Endothelial cell of umbilical vein (primary cell): ENCODE results near the gene RASL10A.

Experiments used
- CTCF ChIP-seq, 2 donors: IDR thresholded peaks; 1 replicate in 1 of 2; 2 replicates in 1 of 2; pipeline ENCODE4 v1.5.1; 2011; ENCODE audit warnings: low read length in 2 of 2, mild to moderate bottlenecking in 2 of 2, moderate library complexity in 2 of 2, control low read depth in 1 of 2, inconsistent platforms in 1 of 2, low read depth in 1 of 2; ENCODE audit not compliant: insufficient read depth in 1 of 2; ENCODE audit errors: extremely low read depth in 1 of 2
- EZH2 ChIP-seq: IDR thresholded peaks from 2 replicates; pipeline ENCODE4 v1.6.1; 2012; ENCODE audit warnings: borderline replicate concordance, low read depth, mild to moderate bottlenecking, moderate library complexity, low read length, inconsistent platforms; ENCODE audit not compliant: severe bottlenecking
- FOS ChIP-seq: IDR thresholded peaks from 2 replicates; pipeline ENCODE4 v1.6.1; 2011; ENCODE audit warnings: mild to moderate bottlenecking, low read length, moderate library complexity, borderline replicate concordance; ENCODE audit not compliant: insufficient read depth
- GATA2 ChIP-seq: IDR thresholded peaks from 2 replicates; pipeline ENCODE4 v1.7.0; 2011; ENCODE audit warnings: low read depth, mild to moderate bottlenecking, moderate library complexity, mixed read lengths, low read length; ENCODE audit not compliant: insufficient read length, insufficient read depth
- JUN ChIP-seq: IDR thresholded peaks from 2 replicates; pipeline ENCODE4 v1.6.1; 2011; ENCODE audit warnings: borderline replicate concordance, low read depth; ENCODE audit not compliant: insufficient read length, insufficient read depth
- MAX ChIP-seq: IDR thresholded peaks from 2 replicates; pipeline ENCODE4 v1.6.1; 2011; ENCODE audit not compliant: insufficient read depth, insufficient read length
- MYC ChIP-seq: IDR thresholded peaks from one replicate; pipeline ENCODE4 v1.6.1; 2011; ENCODE audit warnings: mild to moderate bottlenecking, low read depth, low read length
- POLR2A ChIP-seq: IDR thresholded peaks from 2 replicates; pipeline ENCODE4 v1.6.1; 2012; ENCODE audit warnings: low read depth, mild to moderate bottlenecking, control low read depth, low read length
- POLR2AphosphoS5 ChIP-seq: IDR thresholded peaks from 2 replicates; pipeline ENCODE4 v1.6.1; 2012; ENCODE audit warnings: low read depth, mild to moderate bottlenecking, control low read depth, low read length, moderate library complexity; ENCODE audit not compliant: insufficient read depth

- TF ChIP-seq CTCF (IDR thresholded peaks at IDR 0.05; ENCODE audit: extremely low read depth in 1 of 2, insufficient read depth in 1 of 2, low read depth in 1 of 2, low read length in 2 of 2) (peak in 1 of 2 donors; percentile 5), POLR2A (no peak), EZH2 (no peak), JUN (no peak), POLR2AphosphoS5 (no peak), GATA2 (no peak), MYC (no peak), MAX (no peak), FOS (no peak)
These were observed 12.6 kb upstream of the RASL10A start for GRCh38 chr22:29328055-29328454.
